ENCODE measurements around the gene MKI67. TPM values are rescaled to one million over a fixed set of nuclear protein-coding genes. Genes with fewer than 3 reads are reported as not detected.

Gene MKI67
- total and polyA plus RNA-seq, 2 donors (not counting 3 experiments of a cell fraction or from before 2014, with no cell fraction given) = 16.2 to 125 TPM

DNA sequence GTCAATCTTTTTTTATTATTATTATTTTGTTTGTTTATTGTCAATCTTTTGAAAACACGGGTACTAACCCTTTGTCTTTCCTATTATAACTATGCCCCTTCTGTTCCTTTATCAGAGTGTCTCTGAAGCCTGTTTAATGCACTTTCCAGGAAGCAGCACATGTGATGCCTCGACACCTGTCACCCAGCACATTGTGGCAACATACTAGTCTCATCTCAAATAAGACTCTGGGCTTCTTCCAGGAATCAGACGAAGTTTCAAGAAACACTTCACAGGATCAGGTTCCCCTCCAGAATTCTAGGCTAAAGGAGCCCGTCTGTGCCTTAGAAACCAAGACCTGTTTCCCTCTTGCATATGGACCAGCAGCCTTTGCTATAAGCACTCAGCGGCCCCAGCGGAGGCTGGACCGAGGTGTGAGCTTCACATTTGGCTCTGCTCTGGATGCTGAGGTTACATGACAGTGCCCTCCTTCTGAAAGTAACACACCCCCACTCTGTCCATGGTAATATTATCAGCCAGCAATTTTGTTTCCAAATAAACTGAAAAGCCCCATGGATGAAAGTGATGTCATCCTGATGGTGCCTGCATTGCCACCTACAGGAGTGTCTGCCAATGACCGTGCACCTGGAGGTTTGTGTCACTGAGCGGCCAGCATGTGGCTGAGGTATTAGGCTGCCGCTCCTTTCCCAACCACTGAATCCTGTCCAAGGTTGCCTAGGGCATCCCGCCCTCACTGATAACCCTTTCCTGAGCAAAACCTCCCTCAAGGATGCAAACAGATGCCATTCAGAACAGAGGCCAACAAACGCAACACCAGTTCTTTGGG, 38.1 kb downstream of the MKI67 start:
- no peak overlapping the region for H3K27ac ChIP-seq (ENCODE audit: insufficient read depth, low read depth, low read length)
- TF ChIP-seq JUN (IDR thresholded peaks at IDR 0.05; ENCODE audit: borderline replicate concordance, insufficient read depth, insufficient read length, low read depth) (no peak), CTCF (IDR thresholded peaks at IDR 0.05; ENCODE audit: extremely low read depth in 1 of 2, insufficient read depth in 1 of 2, low read depth in 1 of 2, low read length in 2 of 2) (peak in 1 of 2 donors; percentile 27)
- no peaks in the 10 kb centered on the region for H3K79me2 ChIP-seq (ENCODE audit: control insufficient read depth, insufficient read depth, low read length)
- intact Hi-C loops (cut with micrococcal nuclease) (no loop called here), dilution Hi-C loops (cut with MboI; ENCODE audit: extremely low pct_ligation_motif_present, low sequenced_read_pairs) (no loop called here)
- H3K4me3 ChIP-seq (replicated peaks in 1 of 3; ENCODE audit: insufficient read depth in 1 of 3, low read depth in 1 of 3, low read length in 3 of 3) = no peak overlapping the region
- H3K4me2 ChIP-seq (ENCODE audit: insufficient read depth, low read length) = no peak overlapping the region
- ChIA-PET CTCF (interaction anchor here (1.0 to 1.6 kb wide), 2 partner anchors 10 to 35 kb away, joined by 3 to 7 read pairs; no protein-coding TSS in a partner anchor), POLR2A (no interaction called here)
- BruUV-seq (replicated peaks) = TSS peak; percentile 10
- no peak overlapping the region for H3K9ac ChIP-seq (replicated peaks; ENCODE audit: extremely low read depth, insufficient read depth, low read length)
- no peaks in the 10 kb centered on the region for H4K20me1 ChIP-seq (replicated peaks; ENCODE audit: control insufficient read depth, extremely low read depth, insufficient read depth, low read length)
- H3K36me3 ChIP-seq (ENCODE audit: control insufficient read depth in 2 of 2, extremely low read depth in 1 of 2, insufficient read depth in 2 of 2, low read length in 2 of 2) = peaks cover 5 to 10% of the 10 kb centered on the region in 2 experiments
- H3K27me3 ChIP-seq (ENCODE audit: control insufficient read depth in 2 of 2, insufficient read depth in 2 of 2, low read length in 2 of 2) = no peaks in the 10 kb centered on the region
- no peaks in the 10 kb centered on the region for H3K9me3 ChIP-seq (replicated peaks; ENCODE audit: control insufficient read depth, insufficient read depth, low read length)
- DNase-seq (ENCODE audit: low read depth, low spot score) = no peak
- no peaks in the 10 kb centered on the region for H3K4me1 ChIP-seq (ENCODE audit: control insufficient read depth, extremely low read depth, insufficient read depth, low read length)
- no peaks in the 10 kb centered on the region for H3K9me1 ChIP-seq (replicated peaks; ENCODE audit: control insufficient read depth, extremely low read depth, insufficient read depth, low read length)
- no peak overlapping the region for H2AFZ ChIP-seq (ENCODE audit: low read depth, low read length)
- peak; percentile 50 for FAIRE-seq
